ENCODE data around the gene ZC3H7A. TPM values are rescaled to one million over a fixed set of nuclear protein-coding genes. Genes with fewer than 3 reads are reported as not detected.
"Not testable (repeated sequence)": the region's sequence is repeated elsewhere in the genome, so short reads cannot be mapped to it uniquely, and the experiment has no call there.

Gene ZC3H7A
- total RNA-seq, 1 donor from 2014 or later = 25.6 TPM

GRCh38 chr16:11793840-11794239, 3.2 kb downstream of the ZC3H7A start:
- Histone ChIP-seq H3K9me3 (replicated peaks) (no peaks in the 10 kb centered on the region), H3K27me3 (ENCODE audit: low read depth) (no peaks in the 10 kb centered on the region), H3K4me3 (no peak overlapping the region), H3K4me1 (peaks cover 91% of the 10 kb centered on the region), H3K27ac (replicated peaks) (peak overlapping the region; percentile 98), H3K36me3 (peaks cover 6% of the 10 kb centered on the region)
- intact Hi-C loops (cut with micrococcal nuclease) = no loop called here
- no peak for DNase-seq
- no peak for TF ChIP-seq CTCF (IDR thresholded peaks at IDR 0.05; ENCODE audit: borderline replicate concordance)

GRCh38 chr16:11792410-11793241, 4.4 kb downstream of the ZC3H7A start:
- H3K9me3 ChIP-seq (replicated peaks) = no peaks in the 10 kb centered on the region
- no peak for DNase-seq
- intact Hi-C loops (cut with micrococcal nuclease) = no loop called here
- no peaks in the 10 kb centered on the region for H3K27me3 ChIP-seq (ENCODE audit: low read depth)
- peaks cover 87% of the 10 kb centered on the region for H3K4me1 ChIP-seq
- peaks cover 6% of the 10 kb centered on the region for H3K36me3 ChIP-seq
- peak overlapping the region; percentile 98 for H3K27ac ChIP-seq (replicated peaks)
- no peak overlapping the region for H3K4me3 ChIP-seq
- TF ChIP-seq CTCF (IDR thresholded peaks at IDR 0.05; ENCODE audit: borderline replicate concordance) = no peak

GRCh38 chr16:11791144-11791828, 5.8 kb downstream of the ZC3H7A start:
- Histone ChIP-seq H3K27me3 (ENCODE audit: low read depth) (no peaks in the 10 kb centered on the region), H3K27ac (replicated peaks) (peak overlapping the region; percentile 98), H3K4me3 (no peak overlapping the region), H3K9me3 (replicated peaks) (no peaks in the 10 kb centered on the region), H3K36me3 (peaks cover 6% of the 10 kb centered on the region), H3K4me1 (peaks cover 79% of the 10 kb centered on the region)
- intact Hi-C loops (cut with micrococcal nuclease) = no loop called here
- TF ChIP-seq CTCF (IDR thresholded peaks at IDR 0.05; ENCODE audit: borderline replicate concordance) = no peak
- DNase-seq = no peak

- H3K4me3 ChIP-seq = no peak overlapping the region
- no peak overlapping the region for H3K27ac ChIP-seq (replicated peaks)
- TF ChIP-seq CTCF (IDR thresholded peaks at IDR 0.05; ENCODE audit: borderline replicate concordance) = no peak
- H3K36me3 ChIP-seq = no peaks in the 10 kb centered on the region
- no peak for DNase-seq
- intact Hi-C loops (cut with micrococcal nuclease) = no loop called here
- no peaks in the 10 kb centered on the region for H3K27me3 ChIP-seq (ENCODE audit: low read depth)
- H3K9me3 ChIP-seq (replicated peaks) = no peaks in the 10 kb centered on the region
- peaks cover 70% of the 10 kb centered on the region for H3K4me1 ChIP-seq
Measured at GRCh38 chr16:11788914-11789313, 8.1 kb downstream of the ZC3H7A start.

GRCh38 chr16:11784980-11785599, 12.0 kb downstream of the ZC3H7A start:
- peaks cover 68% of the 10 kb centered on the region for H3K4me1 ChIP-seq
- H3K27ac ChIP-seq (replicated peaks) = peak overlapping the region; percentile 92
- H3K36me3 ChIP-seq; DNase-seq; intact Hi-C loops (cut with micrococcal nuclease); H3K9me3 ChIP-seq (replicated peaks); H3K27me3 ChIP-seq (ENCODE audit: low read depth); H3K4me3 ChIP-seq: not testable (repeated sequence)

GRCh38 chr16:11784381-11784780, 12.7 kb downstream of the ZC3H7A start:
- DNase-seq; H3K36me3 ChIP-seq; H3K4me3 ChIP-seq; H3K27me3 ChIP-seq (ENCODE audit: low read depth); H3K9me3 ChIP-seq (replicated peaks); intact Hi-C loops (cut with micrococcal nuclease): not testable (repeated sequence)
- Histone ChIP-seq H3K27ac (replicated peaks) (peak overlapping the region; percentile 92), H3K4me1 (peaks cover 64% of the 10 kb centered on the region)
